Lower leg skin (tissue), 3 donors: ENCODE results near the gene ANO1.

Experiments used
- CTCF ChIP-seq, 3 donors: fragments of 450-650 bp; IDR thresholded peaks; one replicate each; pipeline ENCODE4 v1.5.1; 2016; ENCODE audit warnings: antibody characterized with exemption in 3 of 3, mild to moderate bottlenecking in 3 of 3, moderate library complexity in 2 of 3
- POLR2A ChIP-seq, 2 donors: fragments of 450-650 bp; IDR thresholded peaks; one replicate each; pipeline ENCODE4 v1.6.1; 2016 to 2017; ENCODE audit warnings: antibody characterized with exemption in 2 of 2, mild to moderate bottlenecking in 1 of 2, moderate library complexity in 1 of 2

DNA sequence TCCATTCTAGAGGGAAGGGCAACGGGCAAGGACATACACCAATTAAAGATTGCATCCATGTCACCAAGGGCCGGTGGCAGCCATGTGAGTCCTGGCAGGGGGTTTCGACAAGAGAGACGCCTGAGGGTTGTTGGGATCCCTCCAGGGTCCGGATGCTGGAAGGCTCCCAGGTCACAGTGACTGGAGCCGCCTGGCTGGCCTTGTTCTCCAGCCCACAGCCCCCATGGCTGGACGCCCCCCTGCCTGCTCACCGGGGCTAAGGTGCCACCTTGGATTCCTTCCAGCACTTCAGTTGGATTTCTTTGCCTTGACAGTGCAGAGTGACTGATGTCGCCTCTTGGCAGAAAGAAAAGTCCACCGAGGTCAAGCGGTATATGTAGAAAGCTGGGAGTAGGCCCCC lies 42.6 kb downstream of the ANO1 start:
- no peak for TF ChIP-seq CTCF (IDR thresholded peaks at IDR 0.05)
- TF ChIP-seq POLR2A (IDR thresholded peaks at IDR 0.05) = no peak
